GM19455 (cell line): Measurements from ENCODE around the gene PTPRU.

Experiments used
- ATAC-seq: cut with Tn5 transposase; IDR thresholded peaks from one replicate; pipeline ENCODE4 v1.9.1; 2021; ENCODE audit not compliant: unreplicated experiment

The PTPRU gene

DNA sequence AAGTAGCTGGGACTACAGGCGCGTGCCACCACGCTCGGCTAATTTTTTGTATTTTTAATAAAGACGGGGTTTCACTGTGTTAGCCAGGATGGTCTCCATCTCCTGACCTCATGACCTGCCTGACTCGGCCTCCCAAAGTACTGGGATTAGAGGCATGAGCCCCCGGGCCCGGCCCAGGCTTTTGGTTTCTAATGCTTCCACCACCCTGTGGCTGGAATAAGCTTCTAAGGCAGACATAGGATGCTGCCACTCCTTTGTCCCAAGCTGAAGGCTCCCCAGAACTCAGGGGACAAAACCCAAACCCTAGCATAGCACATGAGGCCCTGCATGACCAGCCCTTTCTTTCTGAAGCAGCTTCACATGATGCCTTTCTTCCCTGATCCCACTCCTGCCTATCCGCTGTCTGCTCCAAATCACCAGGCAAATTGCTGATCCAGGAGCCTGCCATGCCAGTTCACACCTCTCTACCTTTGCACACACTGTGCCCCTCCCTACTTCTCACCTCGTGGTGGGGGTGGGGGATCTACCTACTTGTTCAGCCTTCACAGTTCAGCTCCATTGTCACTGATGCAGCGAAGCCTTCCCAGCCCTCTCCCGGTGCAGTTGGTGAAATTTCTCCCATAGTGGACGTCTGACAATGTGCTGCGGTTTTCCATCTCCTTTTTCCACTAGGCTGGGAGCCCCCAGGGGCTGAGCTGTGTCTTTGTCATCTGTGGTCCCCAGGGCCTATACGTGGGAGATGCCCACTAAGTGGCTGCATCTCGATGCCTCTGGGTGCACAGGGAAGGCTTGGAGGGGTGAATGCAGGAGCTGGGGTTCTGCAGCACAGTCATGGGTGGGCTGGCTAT is 6.9 kb downstream of the PTPRU start:
- no peak for ATAC-seq

DNA sequence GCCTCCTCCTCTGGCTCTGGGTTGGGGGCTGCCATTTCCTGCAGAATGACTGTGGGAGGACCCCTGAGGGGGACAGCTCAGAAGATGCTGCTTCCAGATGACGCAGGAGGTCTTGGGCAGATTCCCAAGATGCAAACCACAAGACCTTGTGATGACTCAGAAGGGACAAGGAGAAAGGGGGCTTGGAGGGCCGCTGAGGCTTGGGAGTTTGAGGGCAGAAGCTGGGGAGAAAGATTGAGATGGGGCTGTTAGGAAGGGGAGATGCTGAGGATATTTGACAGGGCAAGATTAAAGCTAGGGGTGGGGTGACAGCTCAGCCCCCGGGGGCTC is 7.5 kb downstream of the PTPRU start:
- ATAC-seq = no peak

DNA sequence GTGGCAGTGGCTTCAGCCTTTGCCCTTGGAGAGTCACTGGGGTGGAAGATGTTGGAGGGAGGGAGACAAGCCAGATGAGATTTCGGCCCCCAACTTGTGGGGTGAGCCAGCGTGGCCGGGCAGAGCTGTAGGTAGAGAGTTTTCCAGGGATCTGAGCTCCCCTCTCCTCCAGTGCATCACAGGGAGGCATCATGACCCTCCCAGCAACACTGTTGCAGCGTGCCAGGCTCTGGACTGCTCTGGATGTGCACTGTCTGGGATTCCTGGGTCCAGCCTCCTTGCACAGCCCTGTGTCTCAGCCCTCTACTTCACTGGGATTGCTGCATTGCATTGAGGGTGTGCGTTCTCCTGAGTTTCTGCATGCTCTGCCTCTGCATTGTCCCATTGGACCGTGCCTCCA is 8.9 kb downstream of the PTPRU start:
- ATAC-seq = no peak

DNA sequence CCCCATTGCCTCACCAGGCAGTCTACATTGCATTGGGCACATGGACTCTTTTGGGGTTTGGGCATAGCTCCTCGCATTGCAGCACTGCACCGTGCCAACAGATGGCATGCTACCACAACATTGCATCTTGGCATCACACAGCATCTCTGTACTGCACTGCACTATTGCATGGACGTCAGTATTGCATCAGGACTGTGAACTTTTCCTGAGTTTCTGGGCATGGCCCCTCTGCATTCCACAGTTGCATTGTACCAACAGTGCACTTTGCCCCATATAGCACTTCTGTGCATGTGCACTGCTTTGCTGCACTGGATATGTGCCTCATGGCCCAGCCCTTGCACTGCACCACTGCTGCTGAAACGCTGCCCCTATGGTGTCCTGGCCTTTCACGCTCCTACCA is 9.6 kb downstream of the PTPRU start:
- ATAC-seq = no peak

DNA sequence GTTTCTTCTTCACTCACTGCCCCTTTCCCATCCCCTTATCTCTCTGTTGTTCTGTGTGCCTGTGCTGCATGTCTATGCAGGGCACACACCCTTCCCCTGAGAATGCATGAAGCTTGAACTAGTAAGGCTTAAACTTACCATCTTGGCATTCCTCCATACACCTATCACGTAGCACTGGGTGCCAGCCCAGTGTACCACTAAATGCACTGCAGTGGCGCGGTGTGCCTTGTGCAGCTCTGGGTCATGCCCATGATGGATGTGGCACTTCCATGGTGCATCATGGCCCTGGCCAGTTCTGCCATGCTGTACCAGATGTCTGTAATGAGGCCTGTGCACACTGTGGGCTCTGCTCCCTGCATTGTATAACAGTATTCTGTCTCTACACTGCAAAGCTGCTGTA is 10.7 kb downstream of the PTPRU start:
- ATAC-seq = no peak

DNA sequence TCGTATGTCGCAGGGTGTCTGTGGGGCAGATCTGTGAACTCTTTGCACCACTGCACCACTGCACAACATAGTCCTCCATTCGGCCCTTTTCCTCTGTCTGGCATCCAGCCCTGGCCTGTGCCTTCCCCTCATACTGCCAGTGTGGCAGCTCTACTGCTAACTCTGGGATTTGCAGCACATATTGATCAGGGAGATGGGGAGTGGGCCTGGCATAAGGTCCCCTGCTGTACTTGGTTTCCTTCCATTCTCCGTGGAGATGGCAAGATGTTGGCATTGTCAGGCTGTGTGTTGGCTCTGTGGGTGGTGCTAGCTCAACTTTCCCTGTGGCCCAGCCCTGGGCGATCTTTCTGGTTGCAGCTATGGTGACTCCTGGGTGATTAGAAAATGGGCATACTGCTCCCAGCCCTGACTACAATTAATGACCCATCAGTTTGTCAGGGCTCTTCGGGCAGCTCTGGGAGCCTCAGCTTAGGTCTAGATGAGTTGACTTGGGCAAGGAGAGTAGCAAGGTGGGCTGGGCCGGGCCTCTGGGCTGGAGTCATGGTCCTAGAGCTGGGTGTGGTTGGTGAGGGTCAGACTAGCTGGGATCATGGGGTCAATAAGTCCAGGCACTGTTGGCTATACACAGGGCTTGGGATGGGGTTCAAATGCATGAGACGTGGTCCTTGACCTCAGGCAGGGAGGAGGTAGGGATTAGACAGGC is 11.4 kb downstream of the PTPRU start:
- ATAC-seq = no peak

DNA sequence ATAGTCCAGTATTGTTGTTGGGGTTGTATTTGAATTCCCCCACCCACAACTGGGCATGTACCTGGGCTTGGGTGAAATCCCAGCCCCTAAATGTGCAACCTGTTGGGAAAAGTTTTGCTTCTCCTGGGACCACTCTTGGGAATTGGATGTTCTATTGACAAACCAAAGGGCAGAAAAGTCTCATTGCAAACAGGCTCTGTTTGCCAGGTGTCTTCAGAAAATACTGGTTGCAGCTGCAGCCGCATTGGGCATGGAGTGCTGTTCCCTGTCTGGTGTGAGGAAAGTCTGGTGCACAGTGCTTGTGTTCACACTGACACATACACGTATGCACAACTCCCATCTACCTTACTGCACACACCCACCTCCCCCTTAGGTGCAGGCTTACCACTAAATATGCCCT is 12.1 kb downstream of the PTPRU start:
- no peak for ATAC-seq

DNA sequence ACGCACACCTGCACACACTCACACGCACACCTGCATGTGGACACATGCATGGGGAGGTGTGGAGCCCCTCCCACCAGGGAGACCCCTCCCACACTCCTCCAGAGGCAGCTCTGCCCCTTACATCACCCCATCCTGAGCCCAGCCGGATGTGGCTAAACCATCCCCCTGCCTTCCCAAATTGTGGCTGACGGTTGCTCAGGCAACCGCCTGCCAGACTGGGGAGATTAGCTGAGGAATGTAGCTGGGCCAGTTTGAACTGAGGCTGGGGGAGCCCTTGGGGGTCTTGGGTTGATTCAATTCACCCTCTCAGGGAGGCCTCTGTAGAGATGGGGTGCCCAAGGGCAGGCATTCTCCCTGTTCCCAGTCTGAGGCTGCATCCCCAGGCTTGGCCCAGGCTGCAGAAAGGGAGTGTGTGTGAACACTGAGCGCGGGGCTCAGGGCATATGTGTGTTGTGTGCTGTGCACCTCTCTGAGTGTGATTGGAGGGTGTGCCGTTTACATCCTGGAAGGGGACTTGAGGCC is 12.9 kb downstream of the PTPRU start:
- no peak for ATAC-seq

DNA sequence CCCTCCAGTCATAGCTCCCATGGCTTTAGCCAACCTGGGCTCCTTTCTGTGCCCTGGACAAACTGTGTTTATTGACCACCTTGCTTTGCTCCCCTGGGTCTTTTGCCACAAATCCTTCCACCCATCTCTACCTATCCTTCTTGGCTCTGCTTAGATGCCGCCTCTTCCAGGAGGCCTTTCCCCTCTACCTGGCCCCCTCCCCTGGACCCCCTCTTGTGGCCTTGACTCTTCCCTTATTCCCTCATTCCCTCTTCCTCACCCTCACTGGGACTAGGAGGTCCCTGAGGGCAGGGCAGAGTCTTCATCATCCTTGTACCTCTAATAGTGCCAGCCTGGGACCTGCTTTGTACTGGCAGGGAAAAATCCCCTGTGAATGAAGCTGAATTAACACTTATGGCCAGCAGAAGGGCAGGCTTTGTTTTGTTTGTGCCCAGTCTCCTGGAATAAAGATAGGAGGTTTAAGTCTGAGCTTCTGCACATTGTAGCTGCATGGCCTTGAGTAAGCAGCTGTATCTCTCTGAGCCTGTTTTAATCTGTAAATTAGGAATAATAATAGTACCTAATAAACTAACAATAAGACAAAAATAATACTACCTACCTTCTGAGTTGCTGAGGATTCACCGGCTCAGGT is 13.7 kb downstream of the PTPRU start:
- ATAC-seq = no peak

DNA sequence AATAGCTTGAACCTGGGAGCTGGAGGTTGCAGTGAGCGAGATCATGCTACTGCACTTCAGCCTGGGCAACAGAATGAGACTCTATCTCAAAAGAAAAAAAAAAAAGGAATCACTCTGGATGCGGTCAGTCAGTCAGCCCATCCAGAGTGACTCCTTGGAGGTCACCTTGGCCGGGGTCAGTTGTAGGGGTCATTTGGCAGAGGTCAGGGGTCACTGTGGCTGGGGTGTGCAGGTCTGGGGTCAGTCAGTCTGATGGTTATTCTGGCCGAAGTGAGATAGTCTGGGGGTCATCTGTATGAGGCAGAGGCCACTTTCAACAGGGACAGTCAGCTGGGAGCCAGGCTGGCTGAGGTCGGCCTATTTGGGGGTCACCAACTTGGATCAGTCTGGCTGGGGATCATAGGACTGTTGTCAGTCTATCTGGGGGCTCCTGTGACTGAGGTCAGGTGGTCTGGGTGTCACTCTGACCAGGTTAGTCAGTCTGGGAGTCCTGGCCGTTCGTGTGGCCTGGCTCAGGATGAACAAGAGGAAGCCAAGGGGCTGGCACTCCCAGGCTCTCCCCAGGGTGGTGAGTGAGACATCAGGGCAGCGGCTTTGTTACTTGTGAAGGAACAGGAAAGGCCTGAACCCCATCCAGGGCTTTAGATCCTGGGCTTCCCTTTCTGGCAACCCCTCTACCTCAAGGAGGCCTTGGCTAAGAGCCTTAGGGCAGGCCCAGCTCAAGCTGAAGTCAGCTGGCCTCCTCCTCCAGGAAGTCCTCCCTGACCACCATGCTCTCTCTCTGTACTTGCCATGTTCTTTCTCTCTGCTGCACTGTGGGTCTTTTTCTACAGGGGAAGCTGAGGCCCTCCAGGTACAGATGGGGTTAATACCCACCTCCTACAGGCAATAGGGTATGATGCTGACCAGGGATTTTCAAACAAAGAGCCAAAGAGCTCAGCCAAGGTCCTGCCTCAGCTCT is 15.1 kb downstream of the PTPRU start:
- ATAC-seq = no peak

DNA sequence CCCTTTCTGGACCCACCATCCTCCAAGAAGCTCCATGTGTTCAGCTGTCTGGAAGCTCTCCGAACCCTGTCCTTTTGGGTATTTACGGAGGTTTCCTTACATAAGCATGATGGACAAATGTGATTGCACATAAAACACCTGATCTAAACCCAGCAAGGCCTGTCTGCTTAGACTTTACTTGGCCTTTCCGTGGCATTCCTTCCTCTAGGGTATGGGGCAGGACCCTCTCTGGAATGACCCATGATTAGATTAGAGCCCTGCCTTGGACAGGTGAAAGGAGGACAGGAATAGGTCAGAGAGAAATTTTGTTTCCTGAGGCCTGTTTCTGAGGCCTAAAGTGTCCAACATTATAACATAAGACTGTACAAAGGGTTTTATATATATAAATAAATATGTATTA is 16.9 kb downstream of the PTPRU start:
- ATAC-seq = no peak

DNA sequence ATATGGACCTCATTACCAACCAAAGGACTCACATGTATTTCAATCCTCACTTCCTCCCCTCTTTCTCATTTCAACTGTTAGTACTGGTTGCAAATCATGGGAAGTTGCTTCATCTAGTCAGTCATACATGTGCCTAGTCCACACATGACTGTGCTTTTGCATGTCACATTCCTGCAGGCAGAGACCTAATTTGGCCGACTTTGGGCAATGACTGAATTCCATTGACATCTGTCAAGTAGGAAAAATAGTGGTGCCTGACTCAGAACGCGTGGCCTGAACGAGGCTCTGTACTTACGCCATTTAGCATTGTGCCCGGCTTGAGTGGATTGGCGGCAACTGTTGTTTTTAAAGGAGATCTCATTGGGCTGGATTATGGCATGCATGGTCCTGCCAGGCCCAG is 18.0 kb downstream of the PTPRU start:
- ATAC-seq = no peak

DNA sequence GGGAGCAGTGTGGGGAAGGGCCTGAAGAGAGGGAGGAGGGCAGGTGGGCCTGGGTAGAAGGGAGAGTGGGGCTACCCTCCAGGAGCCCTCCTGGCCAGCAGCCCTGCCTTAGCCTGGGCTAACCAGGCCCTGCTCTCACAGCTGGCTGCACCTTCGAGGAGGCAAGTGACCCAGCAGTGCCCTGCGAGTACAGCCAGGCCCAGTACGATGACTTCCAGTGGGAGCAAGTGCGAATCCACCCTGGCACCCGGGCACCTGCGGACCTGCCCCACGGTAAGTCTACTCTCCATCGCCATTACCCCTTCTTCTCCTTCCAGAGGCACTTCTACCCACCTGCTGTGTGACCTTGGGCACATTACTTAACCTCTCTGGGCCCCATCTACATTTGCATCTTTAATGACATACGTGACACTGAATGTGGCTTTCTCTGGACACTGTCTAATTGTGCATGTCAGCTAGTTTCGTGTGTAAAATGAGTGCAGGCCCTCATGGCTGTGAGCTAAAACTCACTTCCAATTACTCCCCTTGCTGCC is 18.9 kb downstream of the PTPRU start:
- ATAC-seq = no peak

DNA sequence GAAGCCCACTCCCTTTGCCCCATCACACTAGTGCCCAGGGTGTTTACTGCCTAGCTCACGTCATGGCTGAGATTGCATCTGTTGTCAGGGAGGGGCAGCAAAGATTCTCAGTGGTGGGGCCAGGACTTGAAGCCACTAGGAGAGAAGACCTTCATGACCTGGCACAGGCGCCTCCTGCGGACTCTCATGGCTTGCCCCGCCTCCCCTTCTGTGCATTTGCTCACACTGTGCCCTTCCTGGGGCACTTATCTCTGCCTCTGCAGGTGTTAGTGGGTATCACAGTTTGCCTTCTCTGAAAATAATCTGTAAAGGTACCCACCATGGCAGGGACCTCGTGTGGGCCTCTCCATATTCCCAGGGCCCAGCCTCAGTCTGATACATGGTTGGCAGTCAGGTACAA is 20.1 kb downstream of the PTPRU start:
- no peak for ATAC-seq

DNA sequence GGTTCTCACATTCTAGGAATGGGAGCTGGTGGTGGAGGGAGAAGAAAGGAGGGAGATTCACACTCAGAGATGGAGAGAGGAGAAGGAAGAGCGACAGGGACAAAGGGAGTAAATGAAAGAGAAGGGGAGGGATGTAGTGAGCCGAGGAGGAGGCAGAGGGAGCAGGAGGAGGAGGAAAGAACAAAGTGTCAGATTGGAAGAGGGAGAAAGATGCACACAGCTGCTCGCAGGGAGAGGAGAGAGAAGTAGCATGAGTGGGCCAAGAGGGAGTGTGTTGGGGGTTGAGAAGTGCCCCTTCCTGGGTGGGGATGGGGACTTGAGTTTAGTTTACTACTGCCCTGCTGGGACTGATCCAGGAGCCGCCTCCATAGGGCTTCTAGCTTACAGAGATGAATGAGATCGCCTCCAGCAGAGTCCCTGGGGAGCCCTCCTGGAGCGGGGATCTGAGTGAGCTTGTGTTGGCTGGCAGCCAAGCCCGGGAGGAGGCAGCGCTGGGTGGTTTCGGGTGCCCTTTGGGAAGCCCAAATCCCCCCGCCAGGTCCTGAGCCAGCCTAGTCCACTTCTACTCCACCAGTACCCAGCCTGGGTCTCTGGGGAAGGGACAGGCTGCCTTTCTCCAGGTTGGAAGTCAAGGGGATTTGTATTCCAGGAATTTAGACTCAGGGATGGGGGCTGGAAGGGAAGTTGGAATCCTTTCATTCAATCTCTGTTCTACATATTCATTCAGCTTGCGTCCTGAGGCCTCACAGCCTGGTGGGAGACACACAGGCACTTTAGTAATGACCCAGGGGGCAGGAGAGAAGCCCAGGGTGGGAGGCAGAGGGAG is 20.9 kb downstream of the PTPRU start:
- ATAC-seq = no peak

DNA sequence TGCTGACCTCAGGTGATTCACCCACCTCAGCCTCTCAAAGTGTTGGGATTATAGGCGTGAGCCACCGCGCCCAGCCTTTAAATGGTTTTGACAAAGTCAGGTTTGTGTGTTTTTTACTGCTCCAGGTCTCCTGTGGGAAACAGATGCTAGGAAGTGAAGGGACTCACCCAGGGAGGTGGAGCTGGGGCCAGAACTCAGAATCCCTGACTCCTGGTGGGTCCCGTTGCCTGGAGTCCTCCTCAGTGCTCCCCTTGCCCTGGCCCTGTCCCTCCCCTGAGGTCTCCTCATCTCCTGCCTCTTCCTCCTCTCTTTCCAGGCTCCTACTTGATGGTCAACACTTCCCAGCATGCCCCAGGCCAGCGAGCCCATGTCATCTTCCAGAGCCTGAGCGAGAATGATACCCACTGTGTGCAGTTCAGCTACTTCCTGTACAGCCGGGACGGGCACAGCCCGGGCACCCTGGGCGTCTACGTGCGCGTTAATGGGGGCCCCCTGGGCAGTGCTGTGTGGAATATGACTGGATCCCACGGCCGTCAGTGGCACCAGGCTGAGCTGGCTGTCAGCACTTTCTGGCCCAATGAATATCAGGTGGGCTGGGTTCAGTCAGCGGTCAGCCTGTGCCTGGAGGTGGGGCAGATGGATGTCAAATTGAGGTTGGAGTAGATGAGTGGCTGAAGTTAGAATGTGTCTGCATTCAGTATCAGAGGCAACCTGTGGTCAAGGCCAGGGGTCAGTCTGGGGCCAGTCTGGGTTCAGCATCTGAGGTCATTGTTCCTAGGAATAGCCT is 22.1 kb downstream of the PTPRU start:
- ATAC-seq = no peak

DNA sequence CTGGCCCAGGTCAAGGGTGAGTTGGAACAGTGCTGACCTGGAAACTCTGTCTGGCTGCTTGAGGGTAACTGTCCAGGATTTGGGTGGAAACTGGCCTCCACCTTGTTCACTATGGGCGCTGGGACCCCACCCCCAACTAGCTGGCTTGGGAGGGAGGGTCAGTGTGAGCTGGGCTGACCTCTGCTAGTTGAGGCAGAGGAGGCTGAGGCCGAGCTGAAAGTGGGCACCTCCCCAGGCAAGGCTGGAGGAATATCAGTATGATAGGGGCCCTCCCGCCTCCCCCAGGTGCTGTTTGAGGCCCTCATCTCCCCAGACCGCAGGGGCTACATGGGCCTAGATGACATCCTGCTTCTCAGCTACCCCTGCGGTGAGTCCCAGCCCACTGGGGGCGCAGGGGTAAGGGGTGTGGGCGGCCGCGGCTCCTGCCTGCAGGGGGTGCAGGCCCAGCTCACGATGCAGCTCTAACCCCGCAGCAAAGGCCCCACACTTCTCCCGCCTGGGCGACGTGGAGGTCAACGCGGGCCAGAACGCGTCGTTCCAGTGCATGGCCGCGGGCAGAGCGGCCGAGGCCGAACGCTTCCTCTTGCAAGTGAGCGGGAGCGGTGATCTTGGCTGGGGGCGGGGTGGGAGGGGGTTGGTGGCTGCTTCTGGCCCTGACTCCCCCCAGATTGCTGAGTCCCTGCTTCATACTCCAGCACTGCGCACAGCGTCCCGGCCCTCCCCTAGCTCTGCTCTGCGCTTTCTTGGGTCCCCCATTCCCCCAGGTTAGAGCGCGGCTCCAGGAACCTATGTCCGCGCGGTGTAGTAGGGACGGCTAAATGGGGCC is 22.9 kb downstream of the PTPRU start:
- ATAC-seq = no peak

DNA sequence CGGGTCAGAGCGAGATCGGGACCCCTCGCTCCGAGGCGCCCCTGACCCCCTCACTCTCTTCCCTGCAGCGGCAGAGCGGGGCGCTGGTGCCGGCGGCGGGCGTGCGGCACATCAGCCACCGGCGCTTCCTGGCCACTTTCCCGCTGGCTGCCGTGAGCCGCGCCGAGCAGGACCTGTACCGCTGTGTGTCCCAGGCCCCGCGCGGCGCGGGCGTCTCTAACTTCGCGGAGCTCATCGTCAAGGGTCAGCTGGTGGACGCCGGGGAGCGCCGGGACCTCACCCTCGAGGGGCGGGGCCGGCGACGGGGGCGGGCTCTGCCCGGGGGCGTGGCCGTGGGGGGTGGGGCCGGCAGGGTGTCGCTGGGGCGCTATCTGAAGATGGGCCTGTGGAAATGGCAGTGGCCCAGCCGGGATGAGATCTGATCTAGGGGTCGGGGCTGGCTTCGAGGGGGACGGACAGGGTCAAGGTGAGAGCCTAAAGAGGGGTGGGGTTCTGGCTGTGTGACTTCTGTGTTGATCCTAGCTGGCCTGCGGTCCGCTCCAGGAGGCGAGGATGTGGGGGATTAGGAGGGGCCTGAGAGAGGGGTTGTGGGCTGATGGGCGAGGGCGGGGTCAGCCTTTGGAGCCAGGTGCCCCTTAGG is 23.6 kb downstream of the PTPRU start:
- ATAC-seq = no peak
